Upper lobe of left lung (tissue), 4 donors: ENCODE results near the gene MAST4.

Experiments used
- POLR2A ChIP-seq, 4 donors: fragments of 450-650 bp; IDR thresholded peaks; one replicate each; pipeline ENCODE4 v1.5.1; 2016 to 2017; ENCODE audit warnings: antibody characterized with exemption in 4 of 4, mild to moderate bottlenecking in 2 of 4
- POLR2AphosphoS5 ChIP-seq, 2 donors: sonication (generic); formaldehyde crosslinking; IDR thresholded peaks; one replicate each; pipeline ENCODE4 v1.5.1; 2017; ENCODE audit warnings: antibody characterized with exemption in 2 of 2
- TF ChIP-seq, protein P1 (sequence below), 6 experiments: fragments of 450-650 bp in 4 of 6; fragments of 200-600 bp in 2 of 6; sonication (generic) in 2 of 6; IDR thresholded peaks; one replicate each; pipeline ENCODE4 v1.5.1; 2016 to 2019; ENCODE audit warnings: antibody characterized with exemption in 6 of 6

- TF ChIP-seq, protein P1, sequence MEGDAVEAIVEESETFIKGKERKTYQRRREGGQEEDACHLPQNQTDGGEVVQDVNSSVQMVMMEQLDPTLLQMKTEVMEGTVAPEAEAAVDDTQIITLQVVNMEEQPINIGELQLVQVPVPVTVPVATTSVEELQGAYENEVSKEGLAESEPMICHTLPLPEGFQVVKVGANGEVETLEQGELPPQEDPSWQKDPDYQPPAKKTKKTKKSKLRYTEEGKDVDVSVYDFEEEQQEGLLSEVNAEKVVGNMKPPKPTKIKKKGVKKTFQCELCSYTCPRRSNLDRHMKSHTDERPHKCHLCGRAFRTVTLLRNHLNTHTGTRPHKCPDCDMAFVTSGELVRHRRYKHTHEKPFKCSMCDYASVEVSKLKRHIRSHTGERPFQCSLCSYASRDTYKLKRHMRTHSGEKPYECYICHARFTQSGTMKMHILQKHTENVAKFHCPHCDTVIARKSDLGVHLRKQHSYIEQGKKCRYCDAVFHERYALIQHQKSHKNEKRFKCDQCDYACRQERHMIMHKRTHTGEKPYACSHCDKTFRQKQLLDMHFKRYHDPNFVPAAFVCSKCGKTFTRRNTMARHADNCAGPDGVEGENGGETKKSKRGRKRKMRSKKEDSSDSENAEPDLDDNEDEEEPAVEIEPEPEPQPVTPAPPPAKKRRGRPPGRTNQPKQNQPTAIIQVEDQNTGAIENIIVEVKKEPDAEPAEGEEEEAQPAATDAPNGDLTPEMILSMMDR (IDR thresholded peaks at IDR 0.05): no peak
- TF ChIP-seq POLR2A (IDR thresholded peaks at IDR 0.05): no peak
- no peak for TF ChIP-seq POLR2AphosphoS5 (IDR thresholded peaks at IDR 0.05)
Measured at GRCh38 chr5:66979738-66980137, 383.5 kb downstream of the MAST4 start.
